DND-41 (cell line): ENCODE results near the gene OR2A42.
"Not testable (repeated sequence)": the region's sequence is repeated elsewhere in the genome, so short reads cannot be mapped to it uniquely, and the experiment has no call there.

ENCODE experiments used
- CTCF ChIP-seq: IDR thresholded peaks from 2 replicates; pipeline ENCODE4 v1.5.1; 2012; ENCODE audit warnings: borderline replicate concordance, low read length, moderate library complexity, mild to moderate bottlenecking; ENCODE audit not compliant: poor library complexity, severe bottlenecking; ENCODE audit errors: extremely low read depth
- EZH2 ChIP-seq: IDR thresholded peaks from 3 replicates; pipeline ENCODE4 v1.6.1; 2012; ENCODE audit warnings: borderline replicate concordance, low read depth, mild to moderate bottlenecking, moderate library complexity, low read length, inconsistent platforms; ENCODE audit not compliant: severe bottlenecking

DNA sequence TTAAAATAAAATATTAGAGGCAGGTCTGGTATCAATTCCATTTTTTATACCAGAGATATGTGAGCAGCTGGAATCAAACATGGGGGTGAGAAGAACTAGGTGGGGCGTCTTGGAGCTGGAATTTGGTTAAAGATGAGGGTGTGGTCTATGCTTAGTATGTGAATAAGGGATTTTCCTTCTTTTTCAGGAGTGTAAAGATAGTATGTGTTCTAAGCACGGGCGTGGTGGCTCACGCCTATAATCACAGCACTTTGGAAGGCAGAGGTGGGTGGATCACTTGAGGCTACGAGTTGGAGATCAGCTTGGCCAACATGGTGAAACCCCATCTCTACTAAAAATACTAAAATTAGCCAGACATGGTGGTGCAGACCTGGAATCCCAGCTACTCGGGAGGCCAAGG is 35.9 kb upstream of the OR2A42 start:
- TF ChIP-seq CTCF, EZH2: not testable (repeated sequence)
